ENCODE results near the gene MBD6. TPM values are rescaled to one million over a fixed set of nuclear protein-coding genes. Genes with fewer than 3 reads are reported as not detected.

Gene MBD6
- total RNA-seq, 1 donor from 2014 or later: 93.1 TPM

- intact Hi-C loops (cut with DNase I): no loop called here
Observed at GRCh38 chr12:57536597-57536942, 13.9 kb downstream of the MBD6 start.

DNA sequence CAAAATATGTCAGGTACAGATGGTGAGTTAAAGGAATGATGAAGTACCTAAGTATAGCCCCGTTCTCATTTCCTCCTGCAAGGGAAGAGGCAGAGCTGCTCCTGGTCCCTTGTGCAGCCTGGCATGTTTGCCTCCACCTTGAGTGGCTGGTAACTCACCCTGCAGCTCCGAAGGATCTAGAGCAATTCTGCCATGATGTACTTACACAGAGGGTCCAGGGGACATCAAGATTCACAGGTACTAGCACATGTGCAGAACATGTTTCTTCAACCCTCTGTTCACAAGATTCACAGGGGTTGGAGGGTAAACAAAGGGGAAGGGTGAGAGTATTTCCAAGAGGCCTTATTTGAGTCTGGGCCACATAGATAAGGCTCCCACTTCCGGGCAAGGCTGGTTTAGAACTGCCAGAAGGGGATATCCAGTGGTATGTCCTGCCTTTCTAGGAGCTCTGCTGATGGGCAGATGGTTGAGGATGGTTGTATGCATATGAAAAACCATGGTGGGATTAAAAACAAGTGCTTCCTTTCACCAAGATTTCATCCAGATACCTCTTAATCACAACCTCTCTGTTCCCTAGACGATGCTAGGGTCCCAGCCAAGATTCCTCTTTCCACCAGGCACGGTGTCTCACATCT is 16.6 kb downstream of the MBD6 start:
- no peak for DNase-seq
- H3K27me3 ChIP-seq (ENCODE audit: low read depth): no peaks in the 10 kb centered on the region
- no peak for ATAC-seq
- H3K36me3 ChIP-seq: peaks cover 65% of the 10 kb centered on the region
- H3K4me1 ChIP-seq: peaks cover 18% of the 10 kb centered on the region
- TF ChIP-seq, protein P1, sequence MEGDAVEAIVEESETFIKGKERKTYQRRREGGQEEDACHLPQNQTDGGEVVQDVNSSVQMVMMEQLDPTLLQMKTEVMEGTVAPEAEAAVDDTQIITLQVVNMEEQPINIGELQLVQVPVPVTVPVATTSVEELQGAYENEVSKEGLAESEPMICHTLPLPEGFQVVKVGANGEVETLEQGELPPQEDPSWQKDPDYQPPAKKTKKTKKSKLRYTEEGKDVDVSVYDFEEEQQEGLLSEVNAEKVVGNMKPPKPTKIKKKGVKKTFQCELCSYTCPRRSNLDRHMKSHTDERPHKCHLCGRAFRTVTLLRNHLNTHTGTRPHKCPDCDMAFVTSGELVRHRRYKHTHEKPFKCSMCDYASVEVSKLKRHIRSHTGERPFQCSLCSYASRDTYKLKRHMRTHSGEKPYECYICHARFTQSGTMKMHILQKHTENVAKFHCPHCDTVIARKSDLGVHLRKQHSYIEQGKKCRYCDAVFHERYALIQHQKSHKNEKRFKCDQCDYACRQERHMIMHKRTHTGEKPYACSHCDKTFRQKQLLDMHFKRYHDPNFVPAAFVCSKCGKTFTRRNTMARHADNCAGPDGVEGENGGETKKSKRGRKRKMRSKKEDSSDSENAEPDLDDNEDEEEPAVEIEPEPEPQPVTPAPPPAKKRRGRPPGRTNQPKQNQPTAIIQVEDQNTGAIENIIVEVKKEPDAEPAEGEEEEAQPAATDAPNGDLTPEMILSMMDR (IDR thresholded peaks at IDR 0.05): no peak
- H3K27ac ChIP-seq: no peak overlapping the region
- intact Hi-C loops (cut with DNase I): no loop called here
- no peak overlapping the region for H3K4me3 ChIP-seq
- H3K9me3 ChIP-seq: no peaks in the 10 kb centered on the region

More at GRCh38 chr12:57536597-57536942, 13.9 kb downstream of the MBD6 start:
- TF ChIP-seq, protein P1 (IDR thresholded peaks at IDR 0.05): no peak
- ATAC-seq (no peak), DNase-seq (no peak)
- no peaks in the 10 kb centered on the region for H3K27me3 ChIP-seq (ENCODE audit: low read depth)
- H3K4me1 ChIP-seq: peaks cover 10% of the 10 kb centered on the region
- H3K36me3 ChIP-seq: peaks cover 79% of the 10 kb centered on the region
- no peak overlapping the region for H3K27ac ChIP-seq
- no peak overlapping the region for H3K4me3 ChIP-seq
- no peaks in the 10 kb centered on the region for H3K9me3 ChIP-seq

GRCh38 chr12:57541001-57541400 is 18.4 kb downstream of the MBD6 start:
- intact Hi-C loops (cut with DNase I): no loop called here
- ATAC-seq: no peak
- peaks cover 29% of the 10 kb centered on the region for H3K4me1 ChIP-seq

GRCh38 chr12:57541717-57542116 is 19.1 kb downstream of the MBD6 start:
- TF ChIP-seq, protein P1 (IDR thresholded peaks at IDR 0.05): no peak
- Histone ChIP-seq H3K27ac (no peak overlapping the region), H3K4me3 (no peak overlapping the region), H3K9me3 (no peaks in the 10 kb centered on the region), H3K36me3 (peaks cover 50% of the 10 kb centered on the region), H3K27me3 (ENCODE audit: low read depth) (no peaks in the 10 kb centered on the region), H3K4me1 (peaks cover 27% of the 10 kb centered on the region)
- intact Hi-C loops (cut with DNase I): no loop called here
- ATAC-seq: no peak
- no peak for DNase-seq

More at GRCh38 chr12:57541001-57541400, 18.4 kb downstream of the MBD6 start:
- Histone ChIP-seq H3K9me3 (no peaks in the 10 kb centered on the region), H3K27ac (no peak overlapping the region), H3K36me3 (peaks cover 50% of the 10 kb centered on the region), H3K27me3 (ENCODE audit: low read depth) (no peaks in the 10 kb centered on the region), H3K4me3 (no peak overlapping the region)
- DNase-seq: no peak
- TF ChIP-seq, protein P1 (IDR thresholded peaks at IDR 0.05): no peak

- Histone ChIP-seq H3K4me1 (peaks cover 31% of the 10 kb centered on the region), H3K27me3 (ENCODE audit: low read depth) (peaks cover 8% of the 10 kb centered on the region), H3K4me3 (no peak overlapping the region), H3K36me3 (peaks cover 38% of the 10 kb centered on the region), H3K9me3 (no peaks in the 10 kb centered on the region), H3K27ac (no peak overlapping the region)
- TF ChIP-seq, protein P1 (IDR thresholded peaks at IDR 0.05): no peak
- intact Hi-C loops (cut with DNase I): no loop called here
- no peak for ATAC-seq
- DNase-seq: no peak
Observed at GRCh38 chr12:57543581-57543980, 21.0 kb downstream of the MBD6 start.

Measured in lower lobe of right lung (tissue), 2 donors.